Measurements from ENCODE around the gene CTSH.
A peak's percentile ranks its signal among the peaks of the same experiment; 100 is the strongest.
"Not testable (repeated sequence)": the region's sequence is repeated elsewhere in the genome, so short reads cannot be mapped to it uniquely, and the experiment has no call there.

Gene CTSH

GRCh38 chr15:78909791-78910228 lies 35.0 kb downstream of the CTSH start:
- TF ChIP-seq CTCF (IDR thresholded peaks at IDR 0.05): peak; percentile 55 to 60
- Histone ChIP-seq H3K36me3 (peaks cover 34 to 72% (median 71%) of the 10 kb centered on the region in 3 donors), H3K27me3 (no peaks in the 10 kb centered on the region), H3K27ac (peak overlapping the region in 1 of 2 donors; percentile 30), H3K4me1 (peaks cover 0 to 76% (median 27%) of the 10 kb centered on the region in 4 donors), H3K9me3 (no peaks in the 10 kb centered on the region), H3K4me3 (no peak overlapping the region)
- DNase-seq: no peak
- intact Hi-C loops (cut with DNase I; ENCODE audit: low total_unique reads): loop anchor here (10.0 kb wide), 1 partner anchor 275 kb away; no protein-coding TSS in a partner anchor

- Histone ChIP-seq H3K9me3 (no peaks in the 10 kb centered on the region), H3K27me3 (no peaks in the 10 kb centered on the region), H3K4me1 (peaks cover 0 to 74% (median 22%) of the 10 kb centered on the region in 4 donors), H3K4me3 (no peak overlapping the region), H3K36me3 (peaks cover 35 to 78% (median 76%) of the 10 kb centered on the region in 3 donors), H3K27ac (peak overlapping the region in 1 of 2 donors; percentile 23)
- intact Hi-C loops (cut with DNase I; ENCODE audit: low total_unique reads): loop anchor here (10.0 kb wide), 1 partner anchor 276 kb away; no protein-coding TSS in a partner anchor
- no peak for DNase-seq
- TF ChIP-seq CTCF (IDR thresholded peaks at IDR 0.05): no peak
Observed at GRCh38 chr15:78909160-78909695, 35.6 kb downstream of the CTSH start.

- DNase-seq: no peak
- H3K9me3 ChIP-seq: no peaks in the 10 kb centered on the region
- H3K27me3 ChIP-seq: no peaks in the 10 kb centered on the region
- H3K4me3 ChIP-seq: no peak overlapping the region
- H3K4me1 ChIP-seq: peaks cover 0 to 65% (median 14%) of the 10 kb centered on the region in 4 donors
- no peak for TF ChIP-seq CTCF (IDR thresholded peaks at IDR 0.05)
- H3K27ac ChIP-seq: peak overlapping the region in 1 of 2 donors; percentile 41
- intact Hi-C loops (cut with DNase I; ENCODE audit: low total_unique reads): loop anchor here (10.0 kb wide), 1 partner anchor 277 kb away; no protein-coding TSS in a partner anchor
- H3K36me3 ChIP-seq: peaks cover 51 to 87% (median 84%) of the 10 kb centered on the region in 3 donors
Observed at GRCh38 chr15:78907577-78907976, 37.3 kb downstream of the CTSH start.

DNA sequence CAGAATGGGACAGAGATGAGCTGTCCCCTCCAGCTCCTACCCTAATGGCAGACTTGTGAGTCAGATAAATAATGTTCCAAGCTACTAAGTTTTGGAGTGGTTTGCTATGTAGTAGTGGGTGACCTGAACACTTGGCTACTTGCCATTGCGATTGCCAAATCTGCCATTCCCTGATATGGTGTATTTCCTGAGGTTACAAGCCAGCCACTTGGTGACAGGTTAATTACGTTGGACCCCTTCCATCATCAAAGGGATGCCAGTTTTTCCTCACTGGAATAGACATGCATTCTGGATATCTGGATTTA lies 38.6 kb downstream of the CTSH start:
- H3K9me3 ChIP-seq: no peaks in the 10 kb centered on the region
- no peak overlapping the region for H3K4me3 ChIP-seq
- DNase-seq: peak; percentile 72 to 79
- peak overlapping the region; percentile 40 to 41 for H3K27ac ChIP-seq
- H3K36me3 ChIP-seq: peaks cover 64 to 89% (median 84%) of the 10 kb centered on the region in 3 donors
- TF ChIP-seq CTCF (IDR thresholded peaks at IDR 0.05): no peak
- H3K4me1 ChIP-seq: peaks cover 0 to 69% (median 15%) of the 10 kb centered on the region in 4 donors
- no peaks in the 10 kb centered on the region for H3K27me3 ChIP-seq
- intact Hi-C loops (cut with DNase I; ENCODE audit: low total_unique reads): loop anchor here (10.0 kb wide), 1 partner anchor 279 kb away; no protein-coding TSS in a partner anchor

DNA sequence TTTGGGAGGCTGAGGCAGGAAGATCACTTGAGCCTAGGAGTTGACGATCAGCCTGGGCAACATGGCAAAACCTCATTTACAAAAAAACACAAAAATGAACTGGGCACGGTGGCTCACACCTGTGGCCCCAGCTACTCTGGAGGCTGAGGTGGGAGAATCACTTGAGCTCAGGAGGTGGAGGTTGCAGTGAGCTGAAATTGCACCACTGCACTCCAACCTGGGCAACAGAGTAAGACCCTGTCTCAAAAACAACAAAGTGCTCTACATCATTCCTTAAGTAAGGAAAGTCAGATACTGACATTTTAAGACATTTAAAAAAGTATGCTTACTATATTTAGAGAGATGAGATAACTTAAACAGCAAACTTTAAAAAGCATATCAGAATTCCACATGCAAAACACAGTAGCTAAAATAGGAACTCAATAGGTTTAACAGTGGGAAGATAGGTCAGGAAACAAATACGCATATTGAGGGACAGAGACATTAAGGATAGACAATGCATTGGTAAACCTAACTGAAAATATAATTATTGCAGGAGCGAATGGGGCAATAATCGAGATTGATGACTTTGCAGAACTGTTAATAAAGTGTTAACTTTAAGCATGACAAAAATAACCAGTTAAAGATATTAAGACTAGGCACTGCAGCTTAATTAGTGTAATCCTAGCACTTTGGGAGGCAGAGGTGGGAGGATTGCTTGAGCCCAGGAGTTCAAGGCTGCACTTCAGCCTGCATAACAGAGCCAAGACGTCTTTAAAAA lies 40.1 kb downstream of the CTSH start:
- TF ChIP-seq CTCF (IDR thresholded peaks at IDR 0.05): no peak
- DNase-seq: no peak
- Histone ChIP-seq H3K4me3 (no peak overlapping the region), H3K27ac (no peak overlapping the region), H3K27me3 (no peaks in the 10 kb centered on the region), H3K36me3 (peaks cover 69 to 90% (median 87%) of the 10 kb centered on the region in 3 donors), H3K4me1 (peaks cover 0 to 55% (median 15%) of the 10 kb centered on the region in 4 donors), H3K9me3 (no peaks in the 10 kb centered on the region)
- intact Hi-C loops (cut with DNase I; ENCODE audit: low total_unique reads): loop anchor here (10.0 kb wide), 1 partner anchor 280 kb away; no protein-coding TSS in a partner anchor

DNA sequence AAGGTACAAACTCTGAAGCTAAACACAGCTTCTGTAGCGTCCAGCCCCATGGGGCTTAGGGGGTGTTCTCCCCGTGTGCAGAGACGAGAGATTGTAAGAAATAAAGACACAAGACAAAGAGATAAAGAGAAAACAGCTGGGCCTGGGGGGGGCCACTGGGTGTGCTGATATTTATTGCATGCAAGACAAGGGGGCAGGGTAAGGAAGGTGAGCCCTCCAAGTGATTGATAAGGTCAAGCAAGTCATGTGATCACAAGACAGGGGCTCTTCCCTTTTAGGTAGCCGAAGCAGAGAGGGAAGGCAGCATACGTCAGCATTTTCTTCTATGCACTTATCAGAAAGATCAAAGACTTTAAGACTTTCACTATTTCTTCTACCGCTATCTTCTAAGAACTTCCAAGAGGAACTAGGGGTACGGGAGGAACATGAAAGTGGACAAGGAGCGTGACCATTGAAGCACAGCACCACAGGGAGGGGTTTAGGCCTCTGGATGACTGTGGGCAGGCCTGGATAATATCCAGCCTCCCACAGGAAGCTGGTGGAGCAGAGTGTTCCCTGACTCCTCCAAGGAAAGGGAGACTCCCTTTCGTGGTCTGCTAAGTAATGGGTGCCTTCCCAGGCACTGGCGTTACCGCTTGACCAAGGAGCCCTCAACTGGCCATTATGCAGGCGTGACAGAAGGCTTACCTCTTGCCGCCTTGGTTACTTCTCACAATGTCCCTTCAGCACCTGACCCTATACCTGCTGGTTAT lies 42.4 kb downstream of the CTSH start:
- H3K9me3 ChIP-seq, H3K27me3 ChIP-seq, DNase-seq, H3K4me3 ChIP-seq: not testable (repeated sequence)
- intact Hi-C loops (cut with DNase I; ENCODE audit: low total_unique reads): loop anchor here (10.0 kb wide), 1 partner anchor 282 kb away; no protein-coding TSS in a partner anchor
- peaks cover 0 to 38% (median 15%) of the 10 kb centered on the region in 4 donors for H3K4me1 ChIP-seq
- H3K27ac ChIP-seq: peak overlapping the region; percentile 12 to 14
- peaks cover 80 to 92% (median 91%) of the 10 kb centered on the region in 3 donors for H3K36me3 ChIP-seq

GRCh38 chr15:78900819-78901533 lies 43.9 kb downstream of the CTSH start:
- not testable (repeated sequence) for H3K27ac ChIP-seq
- peaks cover 90 to 92% (median 90%) of the 10 kb centered on the region in 3 donors for H3K36me3 ChIP-seq
- intact Hi-C loops (cut with DNase I; ENCODE audit: low total_unique reads): loop anchor here (10.0 kb wide), 1 partner anchor 284 kb away; no protein-coding TSS in a partner anchor

More at GRCh38 chr15:78900819-78901533, 43.9 kb downstream of the CTSH start:
- H3K9me3 ChIP-seq, H3K4me3 ChIP-seq, DNase-seq, H3K27me3 ChIP-seq: not testable (repeated sequence)
- H3K4me1 ChIP-seq: peaks cover 0 to 28% (median 8%) of the 10 kb centered on the region in 4 donors

All from tibial artery (tissue), 4 donors.